OCI-LY3 (cell line): ENCODE results near the gene MTOR.

Experiments used
- H2AFZ ChIP-seq: fragments of 200-600, 300-600 bp; shearing (Covaris generic); 2 replicates; pipeline ENCODE4 v1.6.0; 2014; ENCODE audit warnings: antibody characterized with exemption, low read depth, low read length
- H3K27ac ChIP-seq: fragments of 200-600, 300-600 bp; sonication (generic); 2 replicates; pipeline ENCODE4 v1.5.1; 2014; ENCODE audit warnings: mild to moderate bottlenecking, low read length, moderate library complexity, mixed read lengths
- H3K27me3 ChIP-seq: fragments of 200-600, 300-600 bp; sonication (generic); 2 replicates; pipeline ENCODE4 v1.6.1; 2014; ENCODE audit warnings: low read depth, low read length, mixed read lengths
- H3K36me3 ChIP-seq: fragments of 200-600, 300-600 bp; sonication (generic); replicated peaks from 2 replicates; pipeline ENCODE3; 2014; ENCODE audit warnings: low read depth, low read length, mixed read lengths
- H3K4me1 ChIP-seq: fragments of 300-600, 200-600 bp; sonication (generic); 2 replicates; pipeline ENCODE4 v1.6.1; 2014; ENCODE audit warnings: low read length, mixed read lengths
- H3K4me2 ChIP-seq: fragments of 200-600, 300-600 bp; sonication (generic); 2 replicates; pipeline ENCODE4 v1.6.1; 2014; ENCODE audit warnings: low read length, mixed read lengths
- H3K4me3 ChIP-seq: fragments of 300-600, 200-600 bp; sonication (generic); 2 replicates; pipeline ENCODE4 v1.5.1; 2014; ENCODE audit warnings: antibody characterized with exemption, mild to moderate bottlenecking, low read length, moderate library complexity
- H3K79me2 ChIP-seq: fragments of 300-600, 200-600 bp; shearing (Covaris generic); 2 replicates; pipeline ENCODE4 v1.6.1; 2014; ENCODE audit warnings: mild to moderate bottlenecking, low read length, mixed read lengths
- H3K9ac ChIP-seq: fragments of 300-600, 200-600 bp; shearing (Covaris generic); 2 replicates; pipeline ENCODE4 v1.6.0; 2014; ENCODE audit warnings: mild to moderate bottlenecking, low read length, moderate library complexity
- H3K9me3 ChIP-seq: fragments of 200-600, 300-600 bp; shearing (Covaris generic); 2 replicates; pipeline ENCODE4 v1.6.1; 2014; ENCODE audit warnings: low read length, mixed read lengths; ENCODE audit not compliant: insufficient read depth
- H4K20me1 ChIP-seq: fragments of 200-600, 300-600 bp; sonication (generic); 2 replicates; pipeline ENCODE4 v1.6.1; 2016; ENCODE audit warnings: low read length, mixed read lengths; ENCODE audit not compliant: insufficient read depth
- EZH2phosphoT487 ChIP-seq: fragments of 200-600 bp; shearing (Covaris generic); IDR thresholded peaks from 2 replicates; pipeline ENCODE4 v1.6.1; 2018; ENCODE audit warnings: antibody characterized with exemption, mixed run types, low read depth
- TF ChIP-seq, protein P1 (sequence below): fragments of 200-600, 300-600 bp; sonication (generic); IDR thresholded peaks from 2 replicates; pipeline ENCODE4 v1.5.1; 2014; ENCODE audit warnings: antibody characterized with exemption, low read length, low read depth

MTOR gene

GRCh38 chr1:11156441-11156840 lies 105.9 kb downstream of the MTOR start:
- Histone ChIP-seq H3K9ac (no peak overlapping the region), H3K27ac (no peak overlapping the region), H3K36me3 (no peaks in the 10 kb centered on the region), H3K79me2 (no peaks in the 10 kb centered on the region), H3K4me1 (no peaks in the 10 kb centered on the region), H3K9me3 (no peaks in the 10 kb centered on the region), H4K20me1 (no peaks in the 10 kb centered on the region), H3K4me3 (no peak overlapping the region), H3K4me2 (no peak overlapping the region), H2AFZ (no peak overlapping the region), H3K27me3 (no peaks in the 10 kb centered on the region)
- TF ChIP-seq, protein P1, sequence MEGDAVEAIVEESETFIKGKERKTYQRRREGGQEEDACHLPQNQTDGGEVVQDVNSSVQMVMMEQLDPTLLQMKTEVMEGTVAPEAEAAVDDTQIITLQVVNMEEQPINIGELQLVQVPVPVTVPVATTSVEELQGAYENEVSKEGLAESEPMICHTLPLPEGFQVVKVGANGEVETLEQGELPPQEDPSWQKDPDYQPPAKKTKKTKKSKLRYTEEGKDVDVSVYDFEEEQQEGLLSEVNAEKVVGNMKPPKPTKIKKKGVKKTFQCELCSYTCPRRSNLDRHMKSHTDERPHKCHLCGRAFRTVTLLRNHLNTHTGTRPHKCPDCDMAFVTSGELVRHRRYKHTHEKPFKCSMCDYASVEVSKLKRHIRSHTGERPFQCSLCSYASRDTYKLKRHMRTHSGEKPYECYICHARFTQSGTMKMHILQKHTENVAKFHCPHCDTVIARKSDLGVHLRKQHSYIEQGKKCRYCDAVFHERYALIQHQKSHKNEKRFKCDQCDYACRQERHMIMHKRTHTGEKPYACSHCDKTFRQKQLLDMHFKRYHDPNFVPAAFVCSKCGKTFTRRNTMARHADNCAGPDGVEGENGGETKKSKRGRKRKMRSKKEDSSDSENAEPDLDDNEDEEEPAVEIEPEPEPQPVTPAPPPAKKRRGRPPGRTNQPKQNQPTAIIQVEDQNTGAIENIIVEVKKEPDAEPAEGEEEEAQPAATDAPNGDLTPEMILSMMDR, result no peak
- TF ChIP-seq EZH2phosphoT487, result no peak

DNA sequence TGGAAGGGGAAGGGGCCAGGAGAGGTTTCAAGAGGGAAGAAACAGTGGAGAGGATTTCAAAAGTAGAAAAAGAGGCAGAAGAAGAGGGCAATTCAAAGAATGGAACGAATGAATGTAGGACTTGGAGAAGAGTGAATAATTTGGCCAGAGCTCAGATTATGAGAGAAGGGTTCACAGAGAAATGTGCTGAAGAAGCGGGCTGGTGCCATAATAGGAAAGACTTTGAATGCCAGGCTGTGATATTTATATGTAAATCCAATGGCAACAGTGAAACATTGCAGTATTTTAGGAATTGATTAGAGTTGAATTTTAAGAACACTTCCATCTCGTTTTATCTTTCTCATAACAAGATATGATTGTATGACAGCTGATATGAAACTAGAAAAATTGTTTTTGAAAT lies 109.2 kb downstream of the MTOR start:
- Histone ChIP-seq H2AFZ (no peak overlapping the region), H3K4me1 (no peaks in the 10 kb centered on the region), H3K36me3 (no peaks in the 10 kb centered on the region), H4K20me1 (no peaks in the 10 kb centered on the region), H3K4me3 (no peak overlapping the region), H3K4me2 (no peak overlapping the region), H3K9ac (no peak overlapping the region), H3K79me2 (no peaks in the 10 kb centered on the region), H3K9me3 (no peaks in the 10 kb centered on the region), H3K27me3 (no peaks in the 10 kb centered on the region), H3K27ac (no peak overlapping the region)
- TF ChIP-seq, protein P1, result no peak
- TF ChIP-seq EZH2phosphoT487, result no peak

GRCh38 chr1:11152755-11153154 lies 109.6 kb downstream of the MTOR start:
- Histone ChIP-seq H2AFZ (no peak overlapping the region), H3K27me3 (no peaks in the 10 kb centered on the region), H3K9ac (no peak overlapping the region), H3K4me3 (no peak overlapping the region), H3K4me2 (no peak overlapping the region), H3K9me3 (no peaks in the 10 kb centered on the region), H3K79me2 (no peaks in the 10 kb centered on the region), H4K20me1 (no peaks in the 10 kb centered on the region), H3K4me1 (no peaks in the 10 kb centered on the region), H3K27ac (no peak overlapping the region), H3K36me3 (no peaks in the 10 kb centered on the region)
- TF ChIP-seq, protein P1, result no peak
- TF ChIP-seq EZH2phosphoT487, result no peak

DNA sequence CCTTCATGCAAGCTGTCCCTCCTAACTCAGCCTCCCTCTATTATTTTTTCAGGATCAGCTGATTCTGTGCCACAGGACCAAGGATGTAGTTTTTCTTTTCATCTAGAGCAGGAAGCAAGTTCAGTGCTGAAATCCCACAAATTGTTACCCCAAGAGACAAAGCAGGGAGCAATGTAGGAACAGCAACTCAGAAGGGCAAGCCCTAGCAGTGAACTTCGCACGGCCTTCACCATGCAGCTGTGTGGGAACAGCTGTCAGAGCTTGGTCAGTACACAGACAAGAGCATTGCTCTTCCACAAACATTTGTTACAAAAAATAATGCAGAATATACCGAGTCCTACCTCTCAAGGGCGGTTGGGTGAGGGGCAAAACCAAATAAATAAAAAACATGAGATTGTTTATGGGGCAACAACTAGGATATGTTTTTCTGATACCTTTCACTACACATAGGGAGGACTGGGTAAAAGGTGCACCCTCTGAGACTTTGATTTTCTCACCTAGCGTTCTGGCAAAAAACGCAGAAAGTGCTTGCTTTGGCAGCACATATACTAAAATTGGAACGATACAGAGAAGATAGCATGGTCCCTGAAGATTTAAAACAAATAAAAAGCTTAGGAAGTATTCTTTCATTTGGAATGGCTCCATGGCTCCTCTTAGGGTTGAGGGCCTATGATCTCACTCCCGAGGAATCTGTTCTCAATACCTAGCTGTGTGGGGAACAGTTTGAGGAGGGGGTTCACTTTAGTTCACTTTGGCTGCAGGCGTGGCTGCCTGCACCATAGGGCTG lies 110.3 kb downstream of the MTOR start:
- H3K27me3 ChIP-seq, result no peaks in the 10 kb centered on the region
- no peaks in the 10 kb centered on the region for H3K4me1 ChIP-seq
- H3K79me2 ChIP-seq, result no peaks in the 10 kb centered on the region
- H3K4me3 ChIP-seq, result no peak overlapping the region
- H3K36me3 ChIP-seq, result no peaks in the 10 kb centered on the region
- H3K9me3 ChIP-seq, result no peaks in the 10 kb centered on the region
- no peak overlapping the region for H3K27ac ChIP-seq
- no peak overlapping the region for H3K9ac ChIP-seq
- no peaks in the 10 kb centered on the region for H4K20me1 ChIP-seq
- H3K4me2 ChIP-seq, result no peak overlapping the region
- H2AFZ ChIP-seq, result no peak overlapping the region
- TF ChIP-seq, protein P1, result no peak
- TF ChIP-seq EZH2phosphoT487, result no peak
